HEK293T (cell line): ENCODE results near the gene AK5.

Experiments
- FOXA1 ChIP-seq: fragments of 450-650 bp; IDR thresholded peaks from 2 replicates; pipeline ENCODE4 v1.6.1; 2016; ENCODE audit warnings: mild to moderate bottlenecking
- FOXM1 ChIP-seq: fragments of 450-650 bp; IDR thresholded peaks from 2 replicates; pipeline ENCODE4 v1.6.1; 2017; ENCODE audit warnings: mild to moderate bottlenecking, borderline replicate concordance
- SUZ12 ChIP-seq: fragments of 450-650 bp; IDR thresholded peaks from 2 replicates; pipeline ENCODE4 v1.6.1; 2016; ENCODE audit warnings: mild to moderate bottlenecking
- TF ChIP-seq, protein P1 (sequence below): fragments of 450-650 bp; IDR thresholded peaks from 2 replicates; pipeline ENCODE4 v1.6.1; 2016

- TF ChIP-seq, protein P1, sequence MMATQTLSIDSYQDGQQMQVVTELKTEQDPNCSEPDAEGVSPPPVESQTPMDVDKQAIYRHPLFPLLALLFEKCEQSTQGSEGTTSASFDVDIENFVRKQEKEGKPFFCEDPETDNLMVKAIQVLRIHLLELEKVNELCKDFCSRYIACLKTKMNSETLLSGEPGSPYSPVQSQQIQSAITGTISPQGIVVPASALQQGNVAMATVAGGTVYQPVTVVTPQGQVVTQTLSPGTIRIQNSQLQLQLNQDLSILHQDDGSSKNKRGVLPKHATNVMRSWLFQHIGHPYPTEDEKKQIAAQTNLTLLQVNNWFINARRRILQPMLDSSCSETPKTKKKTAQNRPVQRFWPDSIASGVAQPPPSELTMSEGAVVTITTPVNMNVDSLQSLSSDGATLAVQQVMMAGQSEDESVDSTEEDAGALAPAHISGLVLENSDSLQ = no peak
- TF ChIP-seq FOXM1 = no peak
- no peak for TF ChIP-seq SUZ12
- no peak for TF ChIP-seq FOXA1
These were observed 183.3 kb downstream of the AK5 start for GRCh38 chr1:77465139-77465538.
